ENCODE results near the gene LRRK1.

GRCh38 chr15:100905850-100906249 is 13.3 kb upstream of the LRRK1 start:
- TF ChIP-seq POLR2A (IDR thresholded peaks at IDR 0.05) = no peak
- TF ChIP-seq, protein P1, sequence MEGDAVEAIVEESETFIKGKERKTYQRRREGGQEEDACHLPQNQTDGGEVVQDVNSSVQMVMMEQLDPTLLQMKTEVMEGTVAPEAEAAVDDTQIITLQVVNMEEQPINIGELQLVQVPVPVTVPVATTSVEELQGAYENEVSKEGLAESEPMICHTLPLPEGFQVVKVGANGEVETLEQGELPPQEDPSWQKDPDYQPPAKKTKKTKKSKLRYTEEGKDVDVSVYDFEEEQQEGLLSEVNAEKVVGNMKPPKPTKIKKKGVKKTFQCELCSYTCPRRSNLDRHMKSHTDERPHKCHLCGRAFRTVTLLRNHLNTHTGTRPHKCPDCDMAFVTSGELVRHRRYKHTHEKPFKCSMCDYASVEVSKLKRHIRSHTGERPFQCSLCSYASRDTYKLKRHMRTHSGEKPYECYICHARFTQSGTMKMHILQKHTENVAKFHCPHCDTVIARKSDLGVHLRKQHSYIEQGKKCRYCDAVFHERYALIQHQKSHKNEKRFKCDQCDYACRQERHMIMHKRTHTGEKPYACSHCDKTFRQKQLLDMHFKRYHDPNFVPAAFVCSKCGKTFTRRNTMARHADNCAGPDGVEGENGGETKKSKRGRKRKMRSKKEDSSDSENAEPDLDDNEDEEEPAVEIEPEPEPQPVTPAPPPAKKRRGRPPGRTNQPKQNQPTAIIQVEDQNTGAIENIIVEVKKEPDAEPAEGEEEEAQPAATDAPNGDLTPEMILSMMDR (IDR thresholded peaks at IDR 0.05) = no peak
